ENCODE measurements around the gene CLEC1B. TPM values are rescaled to one million over a fixed set of nuclear protein-coding genes. Genes with fewer than 3 reads are reported as not detected.
"Not testable (repeated sequence)": the region's sequence is repeated elsewhere in the genome, so short reads cannot be mapped to it uniquely, and the experiment has no call there.

The CLEC1B gene
- total and polyA plus RNA-seq, 7 donors, result not detected

DNA sequence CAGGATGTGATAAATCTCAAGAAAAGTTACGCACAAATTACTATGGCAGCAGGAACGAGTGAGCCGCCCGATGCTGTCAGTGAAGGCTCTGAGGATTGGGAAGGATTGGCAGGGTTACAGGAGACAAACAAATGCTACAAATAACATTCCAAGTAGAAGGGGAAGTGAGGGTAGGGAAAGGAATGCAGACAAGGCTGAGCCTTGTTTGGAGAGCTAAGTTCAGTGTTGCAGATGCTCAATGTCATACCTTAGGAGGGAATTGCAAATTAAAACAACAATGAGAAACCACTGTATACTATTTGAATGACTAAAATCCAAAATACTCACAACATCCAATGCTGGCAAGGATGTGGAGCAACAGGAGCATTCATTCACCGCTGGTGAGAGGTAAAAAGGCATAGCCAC, 32.9 kb upstream of the CLEC1B start:
- H3K36me3 ChIP-seq (ENCODE audit: insufficient read depth in 1 of 2, low read depth in 1 of 2), result no peaks in the 10 kb centered on the region
- no peak overlapping the region for H3K27ac ChIP-seq
- intact Hi-C loops (cut with DNase I), result loop anchor here in 1 of 2 donors (5.0 to 10.0 kb wide), 2 partner anchors 111 to 163 kb away; no protein-coding TSS in a partner anchor
- ATAC-seq (no peak), DNase-seq (no peak)
- H3K4me3 ChIP-seq, result no peak overlapping the region
- no peaks in the 10 kb centered on the region for H3K27me3 ChIP-seq (ENCODE audit: insufficient read depth in 3 of 3, low read length in 2 of 3)
- H3K4me1 ChIP-seq, result no peaks in the 10 kb centered on the region
- H3K9me3 ChIP-seq, result no peaks in the 10 kb centered on the region
- TF ChIP-seq, protein P1, sequence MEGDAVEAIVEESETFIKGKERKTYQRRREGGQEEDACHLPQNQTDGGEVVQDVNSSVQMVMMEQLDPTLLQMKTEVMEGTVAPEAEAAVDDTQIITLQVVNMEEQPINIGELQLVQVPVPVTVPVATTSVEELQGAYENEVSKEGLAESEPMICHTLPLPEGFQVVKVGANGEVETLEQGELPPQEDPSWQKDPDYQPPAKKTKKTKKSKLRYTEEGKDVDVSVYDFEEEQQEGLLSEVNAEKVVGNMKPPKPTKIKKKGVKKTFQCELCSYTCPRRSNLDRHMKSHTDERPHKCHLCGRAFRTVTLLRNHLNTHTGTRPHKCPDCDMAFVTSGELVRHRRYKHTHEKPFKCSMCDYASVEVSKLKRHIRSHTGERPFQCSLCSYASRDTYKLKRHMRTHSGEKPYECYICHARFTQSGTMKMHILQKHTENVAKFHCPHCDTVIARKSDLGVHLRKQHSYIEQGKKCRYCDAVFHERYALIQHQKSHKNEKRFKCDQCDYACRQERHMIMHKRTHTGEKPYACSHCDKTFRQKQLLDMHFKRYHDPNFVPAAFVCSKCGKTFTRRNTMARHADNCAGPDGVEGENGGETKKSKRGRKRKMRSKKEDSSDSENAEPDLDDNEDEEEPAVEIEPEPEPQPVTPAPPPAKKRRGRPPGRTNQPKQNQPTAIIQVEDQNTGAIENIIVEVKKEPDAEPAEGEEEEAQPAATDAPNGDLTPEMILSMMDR (IDR thresholded peaks at IDR 0.05), result no peak
- 63 to 75% (median 64%) methylated on average over 5 of the region's 5 CpGs for WGBS, 3 donors

GRCh38 chr12:10031321-10031720, 32.4 kb upstream of the CLEC1B start:
- H3K27me3 ChIP-seq (ENCODE audit: insufficient read depth in 3 of 3, low read length in 2 of 3), result no peaks in the 10 kb centered on the region
- intact Hi-C loops (cut with DNase I), result loop anchor here in 1 of 2 donors (5.0 to 10.0 kb wide), 2 partner anchors 111 to 163 kb away; no protein-coding TSS in a partner anchor
- H3K36me3 ChIP-seq (ENCODE audit: insufficient read depth in 1 of 2, low read depth in 1 of 2), result no peaks in the 10 kb centered on the region
- no peak overlapping the region for H3K27ac ChIP-seq
- no peak overlapping the region for H3K4me3 ChIP-seq
- no peaks in the 10 kb centered on the region for H3K4me1 ChIP-seq
- H3K9me3 ChIP-seq, result no peaks in the 10 kb centered on the region
- no peak for ATAC-seq
- no peak for DNase-seq
- WGBS, 3 donors, result 69 to 74% (median 72%) methylated on average over 4 of the region's 4 CpGs
- TF ChIP-seq, protein P1 (IDR thresholded peaks at IDR 0.05), result no peak

DNA sequence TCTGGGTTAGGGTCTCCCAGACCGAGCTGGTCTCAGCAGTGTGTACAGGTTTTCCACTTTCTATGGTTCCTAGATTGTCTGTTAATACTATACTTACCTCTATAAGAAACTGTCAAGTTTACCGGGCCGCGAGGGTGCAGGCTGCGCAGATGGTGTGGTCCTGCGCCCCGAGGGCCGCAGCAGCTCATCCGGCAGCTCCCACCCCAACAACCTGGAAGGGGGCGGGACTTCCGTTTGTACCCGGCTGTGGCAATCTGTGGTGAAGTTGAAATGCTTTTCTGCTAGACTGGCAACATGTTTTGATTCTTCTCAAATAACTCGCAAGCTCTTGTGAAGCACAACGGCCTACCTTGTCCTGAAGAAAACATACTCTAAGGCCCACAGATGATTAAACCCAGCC, 31.5 kb upstream of the CLEC1B start, which contains the start of gene CLEC9A:
CLEC9A (plus strand) TSS at position 237 of the 400 bp plus-strand sequence. CDS start 22,006 bp downstream, outside the sequence.
- intact Hi-C loops (cut with DNase I), result loop anchor here in 1 of 2 donors (5.0 to 10.0 kb wide), 2 partner anchors 112 to 164 kb away; no protein-coding TSS in a partner anchor
- H3K36me3 ChIP-seq (ENCODE audit: insufficient read depth in 1 of 2, low read depth in 1 of 2), result no peaks in the 10 kb centered on the region
- no peak for ATAC-seq
- DNase-seq, result no peak
- WGBS, 3 donors, result 94 to 97% (median 94%) methylated on average over 14 of the region's 14 CpGs
- H3K27ac ChIP-seq, result no peak within 1 kb of the TSS
- no peak within 1 kb of the TSS for H3K4me3 ChIP-seq
- H3K27me3 ChIP-seq (ENCODE audit: insufficient read depth in 3 of 3, low read length in 2 of 3), result no peaks in the 10 kb centered on the region
- TF ChIP-seq, protein P1 (IDR thresholded peaks at IDR 0.05), result no peak
- no peaks in the 10 kb centered on the region for H3K9me3 ChIP-seq
- no peaks in the 10 kb centered on the region for H3K4me1 ChIP-seq

DNA sequence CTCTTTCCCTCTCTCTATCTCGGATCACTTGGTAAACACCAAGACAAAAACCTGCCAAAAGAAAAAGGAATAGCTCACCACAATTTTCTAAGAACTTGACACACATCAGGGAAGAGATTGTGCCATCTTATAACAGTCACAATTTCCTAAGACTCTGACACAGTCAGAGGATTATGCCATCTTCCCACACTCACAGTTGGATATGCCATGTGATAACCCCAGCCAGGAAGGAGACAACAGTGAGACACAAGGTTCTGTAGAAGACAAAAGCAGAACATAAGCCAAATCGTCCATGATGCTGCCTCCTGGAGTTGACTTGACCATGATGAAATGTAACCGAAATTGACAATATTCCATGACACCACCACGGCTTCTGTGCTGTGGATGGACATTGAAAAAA, 28.8 kb upstream of the CLEC1B start:
- H3K27me3 ChIP-seq (ENCODE audit: insufficient read depth in 3 of 3, low read length in 2 of 3), result no peaks in the 10 kb centered on the region
- no peak overlapping the region for H3K27ac ChIP-seq
- no peaks in the 10 kb centered on the region for H3K9me3 ChIP-seq
- H3K36me3 ChIP-seq (ENCODE audit: insufficient read depth in 1 of 2, low read depth in 1 of 2), result no peaks in the 10 kb centered on the region
- intact Hi-C loops (cut with DNase I), result no loop called here
- no peak for DNase-seq
- H3K4me1 ChIP-seq, result no peaks in the 10 kb centered on the region
- WGBS, 3 donors, result 65 to 75% (median 67%) methylated on average over 4 of the region's 4 CpGs
- TF ChIP-seq, protein P1 (IDR thresholded peaks at IDR 0.05), result no peak
- H3K4me3 ChIP-seq, result no peak overlapping the region
- no peak for ATAC-seq

DNA sequence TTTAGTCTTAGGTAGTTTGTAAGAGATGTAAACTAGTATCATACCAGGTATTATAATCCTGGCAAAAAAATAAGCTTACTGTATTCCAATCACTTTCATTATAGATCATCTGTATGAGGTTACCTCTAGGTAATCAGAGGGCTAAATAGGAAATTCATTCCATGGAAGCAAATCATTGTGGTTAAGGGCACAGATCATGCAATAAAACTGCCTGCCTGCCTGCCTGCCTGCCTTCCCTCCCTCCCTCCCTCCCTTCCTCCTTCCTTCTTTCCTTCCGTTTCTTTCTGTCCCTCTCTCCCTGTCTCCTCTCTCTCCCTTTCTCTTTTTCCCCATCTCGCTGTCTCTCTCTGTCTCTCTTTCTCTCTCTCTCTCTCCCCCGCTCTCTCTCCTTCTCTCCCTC, 28.4 kb upstream of the CLEC1B start:
- TF ChIP-seq, protein P1 (IDR thresholded peaks at IDR 0.05), result no peak
- intact Hi-C loops (cut with DNase I), result no loop called here
- H3K4me3 ChIP-seq, result no peak overlapping the region
- no peaks in the 10 kb centered on the region for H3K27me3 ChIP-seq (ENCODE audit: insufficient read depth in 3 of 3, low read length in 2 of 3)
- 68 to 79% (median 74%) methylated on average over 3 of the region's 3 CpGs for WGBS, 3 donors
- no peaks in the 10 kb centered on the region for H3K9me3 ChIP-seq
- H3K27ac ChIP-seq, result no peak overlapping the region
- no peaks in the 10 kb centered on the region for H3K36me3 ChIP-seq (ENCODE audit: insufficient read depth in 1 of 2, low read depth in 1 of 2)
- DNase-seq (no peak), ATAC-seq (no peak)
- no peaks in the 10 kb centered on the region for H3K4me1 ChIP-seq

DNA sequence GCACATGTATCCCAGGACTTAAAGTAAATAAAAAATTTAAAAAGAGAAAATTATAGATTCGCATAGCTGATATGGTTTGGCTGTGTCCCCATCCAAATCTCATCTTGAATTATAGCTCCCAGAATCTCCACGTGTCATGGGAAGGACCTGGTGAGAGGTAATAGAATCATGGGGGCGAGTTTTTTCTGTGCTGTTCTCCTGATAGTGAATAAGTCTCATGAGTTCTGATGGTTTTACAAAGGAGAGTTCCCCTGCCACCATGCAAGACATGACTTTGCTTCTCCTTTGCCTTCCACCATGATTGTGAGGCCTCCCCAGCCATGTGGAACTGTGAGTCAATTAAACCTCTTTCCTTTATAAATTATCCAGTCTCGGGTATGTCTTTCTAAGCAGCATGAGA, 27.7 kb upstream of the CLEC1B start:
- ATAC-seq; intact Hi-C loops (cut with DNase I); H3K9me3 ChIP-seq; H3K27ac ChIP-seq; H3K36me3 ChIP-seq (ENCODE audit: insufficient read depth in 1 of 2, low read depth in 1 of 2); H3K4me3 ChIP-seq; H3K27me3 ChIP-seq (ENCODE audit: insufficient read depth in 3 of 3, low read length in 2 of 3); DNase-seq; H3K4me1 ChIP-seq: not testable (repeated sequence)
- WGBS, 3 donors, result 82 to 85% (median 84%) methylated on average over 4 of the region's 4 CpGs
